HL-60/S4 treated with retinoic acid at 250 ng/mL for 4 days and 3 days (cell line): ENCODE results near the gene ABCA4.
"Not testable (repeated sequence)": the region's sequence is repeated elsewhere in the genome, so short reads cannot be mapped to it uniquely, and the experiment has no call there.

ENCODE experiments used
- in situ Hi-C: fragments of 300-500 bp; cut with MboI; formaldehyde crosslinking; loops from 2 replicates; pipeline ENCODE4 v1.7.0; 2022; ENCODE audit warnings: low sequenced_read_pairs

The ABCA4 gene

DNA sequence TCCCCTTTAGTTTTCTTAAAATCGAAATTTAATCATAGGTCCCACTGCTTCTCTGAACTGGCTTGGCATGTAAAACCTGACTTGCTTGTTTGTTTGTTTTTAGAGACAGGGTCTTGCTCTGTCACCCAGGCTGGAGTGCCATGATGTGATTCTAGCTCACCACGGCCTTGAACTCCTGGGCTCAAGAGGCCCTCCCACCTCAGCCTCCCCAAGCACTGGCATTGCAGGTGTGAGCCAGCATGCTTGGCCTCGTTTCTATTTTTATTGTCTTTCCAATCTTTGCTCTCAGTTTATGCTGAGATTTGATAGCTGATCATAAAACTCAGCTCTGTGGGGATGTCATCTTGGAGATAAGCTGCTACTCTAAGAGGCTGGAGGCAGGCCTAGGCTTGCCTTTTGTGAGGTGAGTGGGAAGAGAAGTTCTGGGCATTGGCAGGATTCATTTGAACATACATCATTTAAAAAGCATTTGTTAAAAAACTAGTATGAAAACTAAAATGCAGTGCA lies 160.3 kb downstream of the ABCA4 start:
- in situ Hi-C loops = no loop called here

DNA sequence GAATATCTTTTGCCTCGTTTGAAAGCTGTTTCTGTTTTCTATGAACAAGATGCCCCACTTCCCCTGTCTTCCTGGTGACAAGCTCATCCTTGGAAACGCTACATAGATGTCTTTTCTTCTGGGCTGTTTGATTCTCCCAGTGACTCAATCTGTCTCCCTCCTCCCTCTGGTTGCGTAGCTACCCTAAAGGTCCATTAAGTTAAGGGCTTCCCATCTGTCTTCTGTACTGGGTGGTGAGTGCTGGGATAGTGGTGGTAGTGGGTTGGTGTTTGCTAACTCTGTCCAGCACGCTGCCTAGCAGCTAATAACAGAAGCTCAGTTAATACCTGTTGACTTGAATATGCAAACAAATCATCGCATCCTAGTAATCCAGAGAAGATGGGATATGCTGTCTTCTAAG lies 161.5 kb downstream of the ABCA4 start:
- in situ Hi-C loops = no loop called here

DNA sequence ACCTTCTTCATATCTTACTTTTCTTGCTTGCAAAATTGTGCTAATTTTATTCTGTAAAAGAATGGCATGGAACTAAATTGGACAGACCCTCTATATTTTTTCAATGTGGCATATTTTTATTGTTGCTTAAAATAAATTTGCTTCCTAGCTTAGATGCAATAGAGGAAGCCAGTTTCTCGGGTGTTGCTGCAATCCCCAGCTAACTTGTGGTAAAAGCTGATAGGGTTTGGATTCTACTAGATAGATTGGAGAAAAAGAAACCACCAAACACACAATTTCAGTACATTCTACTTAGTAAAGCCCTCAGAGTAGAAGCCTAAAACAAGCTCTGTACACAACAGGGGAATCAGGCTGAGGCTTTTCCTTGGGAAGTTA lies 162.2 kb downstream of the ABCA4 start:
- in situ Hi-C loops = no loop called here

DNA sequence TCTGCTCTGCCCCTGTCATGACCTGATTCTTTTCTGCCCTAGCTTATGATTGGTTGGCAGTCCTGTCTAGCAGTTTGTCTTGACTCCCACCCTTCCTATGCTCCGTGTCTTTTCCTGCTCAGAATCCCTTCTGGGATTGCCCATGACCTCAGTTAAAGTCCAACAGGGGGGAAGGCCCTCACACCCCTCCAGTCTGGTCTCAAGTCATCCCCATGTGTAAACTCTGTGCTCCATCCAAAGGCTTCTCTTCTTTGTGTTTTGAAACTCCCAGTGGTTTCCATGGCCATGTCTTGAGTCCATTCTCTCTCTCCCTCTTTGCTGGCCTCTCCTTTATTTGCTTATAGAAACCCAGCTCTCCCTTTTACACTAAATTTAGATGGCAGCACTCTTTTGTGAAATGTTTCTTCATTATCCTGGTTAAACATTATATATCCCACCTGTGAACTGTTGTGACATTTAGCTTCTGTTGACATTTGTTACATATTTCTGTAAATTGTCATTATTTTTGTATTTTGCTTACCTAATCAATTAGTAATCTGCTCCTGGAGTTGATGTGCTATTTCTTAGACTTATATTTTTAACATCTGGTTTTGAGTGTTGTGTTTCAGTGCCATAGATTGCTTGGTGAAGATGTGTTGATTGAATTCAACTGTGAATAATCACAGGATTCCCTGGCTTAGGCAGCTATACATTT lies 162.8 kb downstream of the ABCA4 start:
- in situ Hi-C loops = no loop called here

DNA sequence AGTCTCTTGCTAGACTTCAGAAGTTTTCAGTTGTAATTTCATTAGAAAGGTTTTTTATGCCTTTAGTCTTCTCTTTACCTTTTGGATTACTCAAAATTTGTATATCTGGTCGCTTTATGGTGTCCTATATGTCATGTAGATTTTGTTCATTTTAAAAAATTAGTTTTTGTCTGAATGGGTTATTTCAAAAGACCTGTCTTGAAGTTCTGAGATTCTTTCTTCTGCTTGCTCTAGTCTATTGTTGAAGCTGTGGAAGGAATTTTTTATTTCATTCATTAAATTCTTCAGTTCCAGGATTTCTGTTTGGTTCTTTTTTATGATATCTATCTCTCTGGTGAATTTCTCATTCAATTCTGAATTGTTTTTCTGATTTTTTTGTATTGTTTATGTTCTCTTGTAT lies 165.2 kb downstream of the ABCA4 start:
- in situ Hi-C loops = no loop called here

DNA sequence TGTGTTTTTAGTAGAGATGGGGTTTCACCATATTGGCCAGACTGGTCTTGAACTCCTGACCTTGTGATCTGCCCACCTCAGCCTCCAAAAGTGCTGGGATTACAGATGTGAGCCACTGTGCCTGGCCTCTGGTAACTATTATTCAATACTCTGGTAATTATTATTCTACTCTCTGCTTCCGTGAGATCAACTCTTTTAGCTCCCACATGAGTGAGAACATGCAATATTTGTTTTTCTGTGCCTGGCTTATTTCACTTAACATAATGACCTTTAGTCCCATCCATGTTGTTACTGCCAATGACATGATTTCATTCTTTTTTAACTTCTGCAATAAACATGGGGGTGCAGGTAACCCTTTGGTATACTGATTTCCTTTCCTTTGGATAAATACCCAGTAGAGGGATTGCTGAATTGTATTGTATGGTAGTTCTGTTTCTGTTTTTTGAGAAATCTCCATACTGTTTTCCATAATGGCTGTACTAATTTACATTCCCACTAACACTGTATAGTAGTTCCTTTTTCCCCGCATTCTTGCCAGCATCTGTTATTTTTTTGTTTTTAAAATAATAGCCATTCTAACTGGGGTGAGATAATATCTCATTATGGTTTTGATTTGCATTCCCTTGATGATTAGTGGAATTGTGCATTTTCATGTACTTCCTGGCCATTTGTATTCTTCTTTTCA lies 173.8 kb downstream of the ABCA4 start:
- in situ Hi-C loops = not testable (repeated sequence)
